Measurements from ENCODE around the gene CLSTN3. TPM values are rescaled to one million over a fixed set of nuclear protein-coding genes. Genes with fewer than 3 reads are reported as not detected.

The CLSTN3 gene
- total RNA-seq, result 22.0 and 71.5 TPM in 2 replicates

DNA sequence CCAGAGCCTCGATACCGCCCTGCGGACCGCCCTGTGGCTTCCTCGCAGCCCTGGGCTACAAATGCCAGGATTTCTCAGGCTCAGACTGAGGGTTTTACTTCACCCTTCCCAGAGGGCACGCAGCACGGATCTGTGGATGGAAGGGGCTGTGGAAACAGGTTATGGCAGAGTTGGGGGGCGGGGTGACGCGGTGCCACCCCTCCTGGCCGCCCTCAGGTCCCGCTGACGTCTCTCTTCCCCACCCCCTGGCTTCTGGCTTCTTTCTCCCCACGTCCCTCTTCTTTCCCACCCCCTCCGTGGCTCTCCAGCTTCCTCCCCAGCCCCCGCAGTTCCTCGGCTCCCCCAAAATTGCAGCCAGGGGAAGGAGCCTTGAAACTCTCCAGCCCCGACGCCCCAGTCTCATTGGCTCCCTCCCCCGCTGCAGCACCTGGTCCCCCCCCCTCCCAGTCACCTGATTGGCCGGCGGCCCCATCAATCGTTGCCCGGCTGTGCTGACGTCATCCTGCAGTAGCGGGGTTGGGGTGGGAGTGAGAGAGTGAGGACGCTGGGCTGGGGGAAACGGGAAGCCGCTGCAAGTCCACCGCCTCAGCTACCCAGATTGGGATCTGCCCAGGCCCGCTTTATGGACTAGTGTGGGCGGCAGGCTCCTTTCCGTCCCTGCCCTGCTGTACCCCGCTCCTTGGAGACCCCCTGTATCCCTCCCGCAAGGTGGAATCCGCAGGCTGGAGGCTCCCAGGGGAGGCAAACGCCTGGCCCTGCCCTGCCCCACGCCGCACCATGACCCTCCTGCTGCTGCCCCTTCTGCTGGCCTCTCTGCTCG is at the start of gene CLSTN3:
TSS of gene CLSTN3 (plus strand) at position 500 of the 820 bp plus-strand sequence. CDS start at position 778, 278 bp downstream.

DNA sequence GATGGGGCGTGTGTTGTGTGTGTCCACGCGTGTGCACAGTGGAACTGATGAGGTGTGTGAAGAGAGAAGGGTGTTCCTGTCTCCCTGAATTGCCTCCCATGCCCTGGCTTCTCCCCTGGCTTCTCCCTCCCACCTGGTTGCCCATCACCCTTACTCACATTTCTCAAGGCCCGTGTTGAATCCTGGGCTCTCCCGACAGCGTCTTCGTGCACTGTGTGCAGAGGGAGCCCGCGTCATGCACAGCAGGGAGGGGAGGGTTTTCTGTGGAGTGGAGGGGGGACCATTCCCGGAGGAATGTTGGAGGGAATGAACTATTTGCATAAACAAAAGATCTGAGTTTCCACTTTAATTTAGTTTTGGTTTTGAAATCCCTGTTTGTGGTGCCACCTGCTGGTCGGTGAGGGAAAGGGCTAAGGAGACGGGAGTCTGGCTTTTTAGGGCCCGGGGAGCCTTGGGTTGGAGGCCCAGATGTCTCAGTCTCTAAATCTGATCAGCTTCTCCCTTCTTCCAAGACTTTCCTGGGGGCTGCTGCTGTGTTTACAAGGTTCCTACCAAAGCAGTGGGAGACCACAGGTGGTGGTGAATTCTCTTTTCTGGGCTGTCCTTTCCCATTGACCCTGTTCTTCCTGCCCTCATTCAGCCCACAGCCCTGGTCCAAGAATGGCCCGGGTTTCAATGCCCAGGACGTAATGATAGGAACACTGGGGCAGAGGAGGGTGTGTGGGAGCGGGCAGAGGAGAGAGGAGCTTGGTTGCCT is 37.8 kb upstream of the CLSTN3 start, which contains the start of gene C1R:
TSS of gene C1R (minus strand) at position 217 of the 757 bp plus-strand sequence. CDS start at position 160, 57 bp downstream.

DNA sequence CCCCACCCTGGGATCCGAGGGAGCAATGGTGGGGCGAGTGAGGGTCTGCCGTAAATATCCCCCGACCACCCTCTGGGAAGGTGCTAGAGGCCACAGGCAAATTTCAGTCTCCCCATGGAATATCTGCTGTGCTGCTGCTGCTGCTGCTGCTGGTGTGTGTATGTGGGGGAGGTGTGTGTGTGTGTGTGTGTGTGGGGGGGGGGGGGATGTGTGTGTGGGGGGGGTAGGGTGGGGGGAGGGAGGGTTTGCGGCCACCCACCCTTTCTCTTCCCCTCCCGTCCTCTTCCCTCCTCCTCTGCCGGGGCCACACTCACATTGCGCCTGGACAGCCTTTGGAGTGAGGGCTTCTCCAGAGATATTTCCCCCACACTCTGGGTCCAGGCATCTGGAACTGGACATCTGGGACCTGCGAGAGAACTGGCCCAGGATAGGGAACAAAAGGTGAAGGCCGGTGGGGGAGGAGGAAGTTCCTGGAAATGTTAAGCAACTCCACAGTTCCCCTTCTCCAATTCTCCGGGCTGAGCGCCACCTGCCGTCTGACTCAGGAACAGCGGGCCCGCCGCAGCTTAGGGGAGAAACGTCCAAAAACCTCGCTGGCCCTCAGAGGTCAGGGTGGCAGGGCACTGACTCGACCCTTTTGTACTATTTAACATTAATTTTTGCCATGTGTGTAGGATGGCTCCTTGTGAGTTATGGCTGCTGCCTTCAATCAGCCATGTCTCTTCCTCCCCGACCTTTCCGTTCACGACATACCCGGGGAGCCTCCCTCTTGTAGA is 21.2 kb upstream of the CLSTN3 start, which contains the start of gene C1RL:
TSS of gene C1RL (minus strand) at position 419 of the 776 bp plus-strand sequence. CDS start at position 385, 34 bp downstream.

DNA sequence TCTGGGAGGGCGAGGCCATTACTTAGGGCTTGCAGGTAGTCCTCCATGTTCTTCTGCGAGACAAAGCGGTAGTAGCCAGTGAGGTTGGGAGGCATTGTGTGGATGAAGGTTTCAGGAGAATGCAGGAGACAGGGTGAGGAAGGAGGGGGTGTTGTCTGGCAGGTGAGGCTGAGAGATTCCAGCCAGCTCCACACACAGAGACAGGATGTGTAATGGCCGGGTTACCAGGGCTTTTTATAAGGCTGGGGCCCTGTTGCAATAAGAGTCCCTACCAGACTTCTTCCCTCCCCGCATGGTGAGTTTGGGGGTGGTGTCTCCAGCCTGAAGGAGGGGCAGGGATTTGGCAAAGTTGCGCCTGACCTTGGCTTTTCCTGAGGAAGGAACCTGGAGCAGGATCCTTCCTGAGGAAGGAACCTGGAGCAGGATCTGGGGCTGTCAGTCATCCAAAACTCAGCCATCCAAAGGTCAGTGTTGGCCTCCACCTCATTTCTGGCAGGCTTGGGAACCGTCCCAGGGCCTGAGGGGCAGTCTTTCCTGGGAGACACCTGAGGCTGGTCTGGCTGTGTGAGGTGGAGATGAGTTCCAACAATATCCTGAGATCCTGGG is 1.4 kb upstream of the CLSTN3 start, which contains the start of gene RBP5:
TSS of gene RBP5 (minus strand) at position 209 of the 606 bp plus-strand sequence. CDS start at position 95, 114 bp downstream.

DNA sequence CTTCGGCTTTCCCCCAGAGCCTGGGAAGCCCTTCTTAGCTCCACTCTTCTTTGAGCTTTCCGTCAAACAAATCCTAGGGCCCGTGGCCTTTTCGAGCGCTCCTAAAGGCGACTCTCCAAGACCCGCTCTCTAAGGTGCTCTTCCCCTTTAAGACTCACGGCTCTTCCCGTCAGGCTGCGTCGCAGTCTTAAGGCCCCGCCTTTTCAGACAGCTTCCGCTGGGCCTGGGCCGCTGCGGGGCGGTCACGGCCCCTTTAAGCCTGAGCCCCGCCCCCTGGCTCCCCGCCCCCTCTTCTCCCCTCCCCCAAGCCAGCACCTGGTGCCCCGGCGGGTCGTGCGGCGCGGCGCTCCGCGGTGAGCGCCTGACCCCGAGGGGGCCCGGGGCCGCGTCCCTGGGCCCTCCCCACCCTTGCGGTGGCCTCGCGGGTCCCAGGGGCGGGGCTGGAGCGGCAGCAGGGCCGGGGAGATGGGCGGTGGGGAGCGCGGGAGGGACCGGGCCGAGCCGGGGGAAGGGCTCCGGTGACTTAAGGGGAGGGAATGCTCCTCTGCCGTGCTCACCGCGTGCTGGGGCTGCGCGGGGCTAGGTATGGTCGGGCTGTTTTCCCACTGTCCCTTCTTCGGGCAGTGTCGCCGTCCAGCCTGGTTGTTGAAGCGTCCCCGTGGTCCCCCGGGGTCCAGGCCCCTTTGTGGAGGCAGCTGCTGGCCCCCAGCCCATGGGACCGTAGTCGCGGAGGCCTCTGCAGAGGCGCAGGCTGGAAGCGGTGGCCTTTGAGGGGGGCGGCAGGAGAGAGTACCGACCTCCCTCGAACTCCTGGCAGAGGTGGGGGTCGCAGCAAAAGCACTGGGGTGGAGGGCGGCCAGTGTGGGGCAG is 59.5 kb downstream of the CLSTN3 start, which contains the start of gene PEX5:
TSS of gene PEX5 (plus strand) at position 289 of the 870 bp plus-strand sequence. CDS start 692 bp downstream, outside the sequence.

Other genes starting within 250 kb of the CLSTN3 start
- 7.5 and 11.8 TPM in 2 replicates for gene LRRC23, start 225.5 kb upstream of the CLSTN3 start, total RNA-seq
- 16.0 and 17.5 TPM in 2 replicates for gene ENO2, start 215.8 kb upstream of the CLSTN3 start, total RNA-seq
- gene ATN1, start 202.4 kb upstream of the CLSTN3 start, total RNA-seq, result 34.4 and 55.0 TPM in 2 replicates
- not detected in 2 replicates for gene RNU7-1, start 186.6 kb upstream of the CLSTN3 start, total RNA-seq
- 147 and 190 TPM in 2 replicates for gene C12orf57, start 186.3 kb upstream of the CLSTN3 start, total RNA-seq
- 9.6 and 21.9 TPM in 2 replicates for gene PTPN6, start 179.0 kb upstream of the CLSTN3 start, total RNA-seq
- 391 and 420 TPM in 2 replicates for gene PHB2, start 159.7 kb upstream of the CLSTN3 start, total RNA-seq
- gene EMG1, start 159.5 kb upstream of the CLSTN3 start, total RNA-seq, result 26.1 and 66.8 TPM in 2 replicates
- 32.1 and 47.4 TPM in 2 replicates for gene LPCAT3, start 111.9 kb upstream of the CLSTN3 start, total RNA-seq
- 0.49 and 6.1 TPM in 2 replicates for gene C1S, start 69.7 kb upstream of the CLSTN3 start, total RNA-seq
- 6.5 and 53.5 TPM in 2 replicates for gene C1R, start 37.9 kb upstream of the CLSTN3 start, total RNA-seq
- gene C1RL, start 21.2 kb upstream of the CLSTN3 start, total RNA-seq, result 9.9 and 49.9 TPM in 2 replicates
- not detected in 2 replicates for gene RBP5, start 1.5 kb upstream of the CLSTN3 start, total RNA-seq
- gene PEX5, start 59.3 kb downstream of the CLSTN3 start, total RNA-seq, result 16.9 and 24.8 TPM in 2 replicates
- gene ACSM4, start 173.7 kb downstream of the CLSTN3 start, total RNA-seq, result not detected in 2 replicates